Testis (tissue), 3 donors: ENCODE data around the gene MRPL36. TPM values are rescaled to one million over a fixed set of nuclear protein-coding genes. Genes with fewer than 3 reads are reported as not detected.
A peak's percentile ranks its signal among the peaks of the same experiment; 100 is the strongest.

Source experiments
- DNase-seq: peaks from one replicate; pipeline ENCODE4 v3.0.0-alpha.2; 2019
- H3K27ac ChIP-seq, 2 donors: fragments of 200-600 bp; sonication (generic); one replicate each; pipeline ENCODE4 v1.5.1; 2019
- H3K27me3 ChIP-seq: fragments of 200-600 bp; sonication (generic); one replicate; pipeline ENCODE4 v1.5.1; 2019
- H3K36me3 ChIP-seq: fragments of 200-600 bp; sonication (generic); one replicate; pipeline ENCODE4 v1.5.1; 2017; ENCODE audit warnings: low read depth; ENCODE audit errors: missing control alignments
- H3K4me1 ChIP-seq: fragments of 200-600 bp; sonication (generic); one replicate; pipeline ENCODE4 v1.5.1; 2019
- H3K4me3 ChIP-seq, 2 donors: fragments of 200-600 bp; sonication (generic); one replicate each; pipeline ENCODE4 v1.5.1; 2017 to 2019
- H3K9me3 ChIP-seq: fragments of 200-600 bp; sonication (generic); one replicate; pipeline ENCODE4 v1.5.1; 2017
- CTCF ChIP-seq, 3 experiments: fragments of 450-650 bp in 2 of 3; fragments of 200-600 bp in 1 of 3; sonication (generic) in 1 of 3; IDR thresholded peaks; one replicate each; pipeline ENCODE4 v1.5.1; 2016 to 2019; ENCODE audit warnings: antibody characterized with exemption in 3 of 3, mild to moderate bottlenecking in 2 of 3, moderate library complexity in 1 of 3
- POLR2A ChIP-seq: fragments of 450-650 bp; IDR thresholded peaks from one replicate; pipeline ENCODE4 v1.6.1; 2017; ENCODE audit warnings: antibody characterized with exemption, mild to moderate bottlenecking, moderate library complexity
- whole genome bisulfite sequencing, 2 donors: methylation state at CpG; one replicate each; pipeline ENCODE4 v1.1.5; 2018; 5-methylcytosine and 5-hydroxymethylcytosine counted together
- intact Hi-C: fragments of 100-400 bp; cut with DNase I; formaldehyde crosslinking; loops from one replicate; pipeline ENCODE4 v1.15.1; 2023; ENCODE audit warnings: low total_unique reads
- polyA plus RNA-seq: library from polyadenylated mRNA; stranded (reverse); fragments of 350-450 nt; fragmentation: Illumina TruSeq; extraction: RNeasy Lipid Tissue Mini Kit (QIAGEN cat#74804); gene quantifications from one replicate; pipeline ENCODE4 v1.2.3, GENCODE V29; 2014; ENCODE audit warnings: low read depth, low replicate concordance; ENCODE audit not compliant: insufficient read depth
- total RNA-seq, 2 donors: library from RNA; depleted of rRNA; stranded (reverse); fragments of >200 nt; gene quantifications; one replicate each; pipeline ENCODE4 v1.2.3, GENCODE V29; 2016

The MRPL36 gene
- total and polyA plus RNA-seq, 3 donors from 2014 or later: 60.8 to 164 (median 101) TPM

- Histone ChIP-seq H3K4me3 (no peak overlapping the region), H3K36me3 (no peaks in the 10 kb centered on the region), H3K4me1 (no peaks in the 10 kb centered on the region), H3K27ac (no peak overlapping the region), H3K27me3 (no peaks in the 10 kb centered on the region), H3K9me3 (no peaks in the 10 kb centered on the region)
- intact Hi-C loops: no loop called here
- 98 to 100% methylated on average over 3 of the region's 3 CpGs for WGBS, 2 donors
- no peak for DNase-seq
- TF ChIP-seq CTCF (IDR thresholded peaks at IDR 0.05): no peak
- no peak for TF ChIP-seq POLR2A
Observed at GRCh38 chr5:1765880-1766235, 33.8 kb downstream of the MRPL36 start.

- DNase-seq: no peak
- Histone ChIP-seq H3K36me3 (no peaks in the 10 kb centered on the region), H3K27ac (no peak overlapping the region), H3K27me3 (no peaks in the 10 kb centered on the region), H3K4me3 (no peak overlapping the region), H3K4me1 (no peaks in the 10 kb centered on the region), H3K9me3 (no peaks in the 10 kb centered on the region)
- TF ChIP-seq POLR2A: no peak
- no peak for TF ChIP-seq CTCF (IDR thresholded peaks at IDR 0.05)
- 84 to 86% methylated on average over 8 to 15 of the region's 15 CpGs for WGBS, 2 donors
- intact Hi-C loops: no loop called here
Observed at GRCh38 chr5:1765141-1765879, 34.3 kb downstream of the MRPL36 start.

- Histone ChIP-seq H3K9me3 (no peaks in the 10 kb centered on the region), H3K27me3 (no peaks in the 10 kb centered on the region), H3K27ac (no peak overlapping the region), H3K36me3 (no peaks in the 10 kb centered on the region), H3K4me1 (no peaks in the 10 kb centered on the region), H3K4me3 (no peak overlapping the region)
- intact Hi-C loops: no loop called here
- WGBS, 2 donors: 82 to 85% methylated on average over 11 of the region's 11 CpGs
- TF ChIP-seq CTCF (IDR thresholded peaks at IDR 0.05): no peak
- no peak for TF ChIP-seq POLR2A
- no peak for DNase-seq
Observed at GRCh38 chr5:1764606-1764960, 35.1 kb downstream of the MRPL36 start.

GRCh38 chr5:1763960-1764605 lies 35.6 kb downstream of the MRPL36 start:
- 62 to 66% methylated on average over 26 to 32 of the region's 32 CpGs for WGBS, 2 donors
- TF ChIP-seq POLR2A (no peak), CTCF (IDR thresholded peaks at IDR 0.05) (no peak)

GRCh38 chr5:1763548-1763911 lies 36.1 kb downstream of the MRPL36 start:
- Histone ChIP-seq H3K27me3 (no peaks in the 10 kb centered on the region), H3K9me3 (no peaks in the 10 kb centered on the region), H3K36me3 (no peaks in the 10 kb centered on the region), H3K4me3 (no peak overlapping the region), H3K4me1 (no peaks in the 10 kb centered on the region), H3K27ac (no peak overlapping the region)
- TF ChIP-seq POLR2A (no peak), CTCF (IDR thresholded peaks at IDR 0.05) (peak in 1 of 3 experiments; percentile 40)
- intact Hi-C loops: no loop called here
- WGBS, 2 donors: 52 to 59% methylated on average over 12 to 15 of the region's 15 CpGs
- DNase-seq: peak; percentile 48

More at GRCh38 chr5:1763960-1764605, 35.6 kb downstream of the MRPL36 start:
- no peak for DNase-seq
- intact Hi-C loops: no loop called here
- no peaks in the 10 kb centered on the region for H3K9me3 ChIP-seq
- H3K27ac ChIP-seq: no peak overlapping the region
- no peaks in the 10 kb centered on the region for H3K4me1 ChIP-seq
- H3K36me3 ChIP-seq: no peaks in the 10 kb centered on the region
- no peaks in the 10 kb centered on the region for H3K27me3 ChIP-seq
- no peak overlapping the region for H3K4me3 ChIP-seq
